HEK293 (cell line): ENCODE measurements around the gene LSMEM2.
A peak's percentile ranks its signal among the peaks of the same experiment; 100 is the strongest.

Experiments used
- CTCF ChIA-PET: fragments of 350-600 bp; formaldehyde crosslinking; extraction: SDS; loops from one replicate; lab custom pipeline; 2021; ENCODE audit warnings: antibody characterized with exemption; lab: Yijun Ruan, JAX
- POLR2A ChIA-PET: fragments of 300-600 bp; formaldehyde crosslinking; extraction: SDS; loops from one replicate; lab custom pipeline; 2020; ENCODE audit warnings: antibody characterized with exemption, inconsistent platforms; lab: Yijun Ruan, JAX
- H3K27ac ChIP-seq: fragments of 200-500 bp; sonication (Bioruptor generic); 2 replicates; pipeline ENCODE4 v1.5.1; 2014; ENCODE audit warnings: low read depth, low read length, control low read depth, inconsistent platforms; ENCODE audit errors: extremely low read depth
- H3K36me3 ChIP-seq, 2 experiments: fragments of 200-500 bp in 1 of 2; sonication (Bioruptor generic) in 1 of 2; 1 replicate in 1 of 2; 2 replicates in 1 of 2; pipeline ENCODE4 v1.5.1; 2014 to 2017; ENCODE audit warnings: inconsistent platforms in 2 of 2, low read length in 2 of 2; ENCODE audit not compliant: control insufficient read depth in 2 of 2, insufficient read depth in 1 of 2
- H3K4me1 ChIP-seq: fragments of 200-500 bp; sonication (Bioruptor generic); 2 replicates; pipeline ENCODE4 v1.5.1; 2014; ENCODE audit warnings: mild to moderate bottlenecking, low read length, inconsistent platforms; ENCODE audit not compliant: control insufficient read depth, insufficient read depth
- H3K4me3 ChIP-seq: 2 replicates; pipeline ENCODE4 v1.5.1; 2011; ENCODE audit warnings: low read depth, mild to moderate bottlenecking, control low read depth, low read length, moderate library complexity
- H3K9me3 ChIP-seq: fragments of 200-500 bp; sonication (Bioruptor generic); 2 replicates; pipeline ENCODE4 v1.5.1; 2014; ENCODE audit warnings: low read depth, low read length, inconsistent platforms; ENCODE audit not compliant: control insufficient read depth, insufficient read depth
- FEZF1 ChIP-seq: fragments of 450-650 bp; formaldehyde crosslinking; IDR thresholded peaks from 2 replicates; pipeline ENCODE4 v1.5.1; 2016; ENCODE audit warnings: missing biosample characterization, missing genetic modification characterization
- MZF1 ChIP-seq: fragments of 450-650 bp; formaldehyde crosslinking; IDR thresholded peaks from 2 replicates; pipeline ENCODE4 v1.5.1; 2017; ENCODE audit warnings: missing biosample characterization, missing genetic modification characterization, borderline replicate concordance
- TCF7L2 ChIP-seq: IDR thresholded peaks from 2 replicates; pipeline ENCODE4 v1.6.1; 2011; ENCODE audit warnings: low read depth, mild to moderate bottlenecking, inconsistent platforms, low read length, moderate library complexity, borderline replicate concordance
- ZBTB20 ChIP-seq: fragments of 450-650 bp; formaldehyde crosslinking; IDR thresholded peaks from 2 replicates; pipeline ENCODE4 v1.5.1; 2016; ENCODE audit warnings: missing biosample characterization, missing genetic modification characterization
- ZFHX2 ChIP-seq: fragments of 450-650 bp; formaldehyde crosslinking; conservative IDR thresholded peaks from 2 replicates; pipeline ENCODE4 v1.5.1; 2016; ENCODE audit warnings: missing biosample characterization, missing genetic modification characterization
- ZNF155 ChIP-seq: fragments of 450-650 bp; formaldehyde crosslinking; IDR thresholded peaks from 2 replicates; pipeline ENCODE4 v1.5.1; 2016; ENCODE audit warnings: missing biosample characterization, missing genetic modification characterization
- ZNF37A ChIP-seq: fragments of 450-650 bp; IDR thresholded peaks from 2 replicates; pipeline ENCODE4 v1.5.1; 2018; ENCODE audit warnings: missing biosample characterization, missing genetic modification characterization
- ZNF558 ChIP-seq: fragments of 450-650 bp; formaldehyde crosslinking; IDR thresholded peaks from 2 replicates; pipeline ENCODE4 v1.5.1; 2016; ENCODE audit warnings: missing biosample characterization, missing genetic modification characterization
- ZNF768 ChIP-seq: fragments of 450-650 bp; formaldehyde crosslinking; IDR thresholded peaks from 2 replicates; pipeline ENCODE4 v1.5.1; 2018; ENCODE audit warnings: missing biosample characterization, mild to moderate bottlenecking, missing genetic modification characterization
- ZNF843 ChIP-seq: fragments of 450-650 bp; formaldehyde crosslinking; IDR thresholded peaks from 2 replicates; pipeline ENCODE4 v1.5.1; 2016; ENCODE audit warnings: missing biosample characterization, missing genetic modification characterization
- TF ChIP-seq, protein P1 (sequence below): fragments of 450-650 bp; formaldehyde crosslinking; IDR thresholded peaks from 2 replicates; pipeline ENCODE4 v1.5.1; 2016; ENCODE audit warnings: missing biosample characterization, missing genetic modification characterization
- TF ChIP-seq, protein P2 (sequence below): fragments of 450-650 bp; formaldehyde crosslinking; IDR thresholded peaks from 2 replicates; pipeline ENCODE4; 2016; ENCODE audit warnings: missing biosample characterization, missing genetic modification characterization
- TF ChIP-seq, protein P3 (sequence below): fragments of 450-650 bp; formaldehyde crosslinking; IDR thresholded peaks from 2 replicates; pipeline ENCODE4 v1.5.1; 2016; ENCODE audit warnings: missing biosample characterization, missing genetic modification characterization, borderline replicate concordance

LSMEM2 gene

DNA sequence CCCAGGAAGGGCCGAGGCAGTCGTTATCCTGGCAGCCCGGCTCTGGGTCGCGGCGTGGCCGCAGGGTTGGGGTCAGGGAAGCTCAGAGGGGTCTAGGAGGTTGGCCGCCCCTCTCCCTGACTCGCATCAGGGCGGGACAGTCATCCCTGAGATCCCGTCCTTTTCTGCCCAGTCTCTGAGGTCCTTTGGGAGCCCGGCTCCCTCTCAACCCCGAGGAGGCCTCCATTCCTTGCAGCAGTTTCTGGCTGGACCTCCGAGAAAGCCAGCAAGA is 43.2 kb downstream of the LSMEM2 start:
- H3K27ac ChIP-seq: no peak overlapping the region; the same call in 1 of the 2 replicates
- no peak overlapping the region for H3K4me3 ChIP-seq
- ChIA-PET CTCF (interaction anchor here (0.5 to 1.7 kb wide), 5 partner anchors 11 to 1200 kb away, joined by 3 to 7 read pairs (median 4); partner anchors contain the start of genes HYAL3 and NAA80), POLR2A (interaction anchor here (0.7 to 3.2 kb wide), 3 partner anchors 15 to 30 kb away, joined by 3 to 17 read pairs (median 7); partner anchors contain the start of gene IFRD2)
- peaks cover 2% of the 10 kb centered on the region; the same call in 1 of the 2 replicates for H3K4me1 ChIP-seq
- H3K36me3 ChIP-seq: peaks cover 3 to 63% of the 10 kb centered on the region in 2 experiments; a peak in 2 of 3 replicates
- H3K9me3 ChIP-seq: no peaks in the 10 kb centered on the region
- TF ChIP-seq ZNF155 (tag by site-specific recombination): no peak
- TF ChIP-seq ZNF768 (tag by site-specific recombination): no peak
- no peak for TF ChIP-seq TCF7L2

DNA sequence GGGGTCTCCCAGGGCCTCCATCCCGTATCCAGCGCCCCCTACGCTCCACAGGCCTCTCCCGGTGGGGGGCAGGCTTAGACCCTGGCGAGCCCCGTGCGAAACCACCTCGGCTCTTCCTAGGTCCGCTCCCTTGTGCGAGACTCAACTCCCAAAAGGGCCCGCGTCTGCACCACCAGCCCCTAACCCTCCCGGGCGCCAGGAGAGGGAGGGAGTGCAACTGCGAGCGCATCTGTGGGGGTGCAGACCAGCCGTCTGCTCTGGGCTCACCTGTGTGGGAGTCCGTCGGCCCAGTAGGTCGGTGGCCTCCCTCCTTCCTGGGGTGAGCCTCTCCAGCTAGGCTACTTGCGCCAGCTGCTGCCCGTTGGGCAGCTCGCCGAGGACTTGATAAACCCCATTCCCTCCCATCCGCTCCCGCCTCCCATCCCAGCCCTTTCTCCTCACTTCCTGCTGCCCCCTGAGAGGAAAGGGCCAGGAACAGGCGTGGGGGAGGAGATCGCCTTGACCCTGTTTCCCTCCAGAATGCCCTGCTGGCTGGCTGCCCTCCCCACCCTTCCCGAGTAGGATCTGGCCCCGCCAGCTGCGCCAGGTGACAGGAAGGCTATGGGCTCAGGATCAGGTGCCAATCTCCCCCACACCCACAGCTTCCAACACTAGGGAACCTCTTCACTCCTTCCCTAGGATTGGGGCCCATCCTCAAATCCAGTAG is 43.7 kb downstream of the LSMEM2 start, which contains the start of gene HYAL2:
TSS of gene HYAL2 (minus strand) at position 360 of the 706 bp plus-strand sequence. CDS start 2,256 bp downstream, outside the sequence.
- POLR2A ChIA-PET: interaction anchor here (2.5 to 3.2 kb wide), 3 partner anchors 15 to 27 kb away, joined by 7 to 17 read pairs (median 12); partner anchors contain the start of genes HYAL3 and NAA80
- H3K4me1 ChIP-seq: no peaks in the 10 kb centered on the region
- no peaks in the 10 kb centered on the region for H3K9me3 ChIP-seq
- peak within 1 kb of the TSS; percentile 95 for H3K27ac ChIP-seq
- CTCF ChIA-PET: interaction anchor here (0.5 to 3.0 kb wide), 8 partner anchors 11 to 1200 kb away, joined by 3 to 21 read pairs (median 4); partner anchors contain the start of genes HYAL3 and NAA80
- H3K36me3 ChIP-seq: peaks cover 3 to 59% of the 10 kb centered on the region in 2 experiments; a peak in 2 of 3 replicates
- no peak for TF ChIP-seq ZNF843
- TF ChIP-seq MZF1: no peak
- TF ChIP-seq, protein P1, sequence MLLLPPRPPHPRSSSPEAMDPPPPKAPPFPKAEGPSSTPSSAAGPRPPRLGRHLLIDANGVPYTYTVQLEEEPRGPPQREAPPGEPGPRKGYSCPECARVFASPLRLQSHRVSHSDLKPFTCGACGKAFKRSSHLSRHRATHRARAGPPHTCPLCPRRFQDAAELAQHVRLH: no peak
- TF ChIP-seq FEZF1 (tag by site-specific recombination): no peak
- TF ChIP-seq ZFHX2 (tag by site-specific recombination): peak; percentile 15; the same call in 1 of the 2 replicates
- TF ChIP-seq ZNF558 (tag by site-specific recombination): no peak
- TF ChIP-seq, protein P2, sequence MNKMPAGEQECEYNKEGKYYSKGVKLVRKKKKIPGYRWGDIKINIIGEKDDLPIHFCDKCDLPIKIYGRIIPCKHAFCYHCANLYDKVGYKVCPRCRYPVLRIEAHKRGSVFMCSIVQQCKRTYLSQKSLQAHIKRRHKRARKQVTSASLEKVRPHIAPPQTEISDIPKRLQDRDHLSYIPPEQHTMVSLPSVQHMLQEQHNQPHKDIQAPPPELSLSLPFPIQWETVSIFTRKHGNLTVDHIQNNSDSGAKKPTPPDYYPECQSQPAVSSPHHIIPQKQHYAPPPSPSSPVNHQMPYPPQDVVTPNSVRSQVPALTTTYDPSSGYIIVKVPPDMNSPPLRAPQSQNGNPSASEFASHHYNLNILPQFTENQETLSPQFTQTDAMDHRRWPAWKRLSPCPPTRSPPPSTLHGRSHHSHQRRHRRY (tag by site-specific recombination): no peak
- TF ChIP-seq, protein P3, sequence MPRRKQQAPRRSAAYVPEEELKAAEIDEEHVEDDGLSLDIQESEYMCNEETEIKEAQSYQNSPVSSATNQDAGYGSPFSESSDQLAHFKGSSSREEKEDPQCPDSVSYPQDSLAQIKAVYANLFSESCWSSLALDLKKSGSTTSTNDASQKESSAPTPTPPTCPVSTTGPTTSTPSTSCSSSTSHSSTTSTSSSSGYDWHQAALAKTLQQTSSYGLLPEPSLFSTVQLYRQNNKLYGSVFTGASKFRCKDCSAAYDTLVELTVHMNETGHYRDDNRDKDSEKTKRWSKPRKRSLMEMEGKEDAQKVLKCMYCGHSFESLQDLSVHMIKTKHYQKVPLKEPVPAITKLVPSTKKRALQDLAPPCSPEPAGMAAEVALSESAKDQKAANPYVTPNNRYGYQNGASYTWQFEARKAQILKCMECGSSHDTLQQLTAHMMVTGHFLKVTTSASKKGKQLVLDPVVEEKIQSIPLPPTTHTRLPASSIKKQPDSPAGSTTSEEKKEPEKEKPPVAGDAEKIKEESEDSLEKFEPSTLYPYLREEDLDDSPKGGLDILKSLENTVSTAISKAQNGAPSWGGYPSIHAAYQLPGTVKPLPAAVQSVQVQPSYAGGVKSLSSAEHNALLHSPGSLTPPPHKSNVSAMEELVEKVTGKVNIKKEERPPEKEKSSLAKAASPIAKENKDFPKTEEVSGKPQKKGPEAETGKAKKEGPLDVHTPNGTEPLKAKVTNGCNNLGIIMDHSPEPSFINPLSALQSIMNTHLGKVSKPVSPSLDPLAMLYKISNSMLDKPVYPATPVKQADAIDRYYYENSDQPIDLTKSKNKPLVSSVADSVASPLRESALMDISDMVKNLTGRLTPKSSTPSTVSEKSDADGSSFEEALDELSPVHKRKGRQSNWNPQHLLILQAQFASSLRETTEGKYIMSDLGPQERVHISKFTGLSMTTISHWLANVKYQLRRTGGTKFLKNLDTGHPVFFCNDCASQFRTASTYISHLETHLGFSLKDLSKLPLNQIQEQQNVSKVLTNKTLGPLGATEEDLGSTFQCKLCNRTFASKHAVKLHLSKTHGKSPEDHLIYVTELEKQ: no peak
- peak within 1 kb of the TSS; percentile 62 for H3K4me3 ChIP-seq

DNA sequence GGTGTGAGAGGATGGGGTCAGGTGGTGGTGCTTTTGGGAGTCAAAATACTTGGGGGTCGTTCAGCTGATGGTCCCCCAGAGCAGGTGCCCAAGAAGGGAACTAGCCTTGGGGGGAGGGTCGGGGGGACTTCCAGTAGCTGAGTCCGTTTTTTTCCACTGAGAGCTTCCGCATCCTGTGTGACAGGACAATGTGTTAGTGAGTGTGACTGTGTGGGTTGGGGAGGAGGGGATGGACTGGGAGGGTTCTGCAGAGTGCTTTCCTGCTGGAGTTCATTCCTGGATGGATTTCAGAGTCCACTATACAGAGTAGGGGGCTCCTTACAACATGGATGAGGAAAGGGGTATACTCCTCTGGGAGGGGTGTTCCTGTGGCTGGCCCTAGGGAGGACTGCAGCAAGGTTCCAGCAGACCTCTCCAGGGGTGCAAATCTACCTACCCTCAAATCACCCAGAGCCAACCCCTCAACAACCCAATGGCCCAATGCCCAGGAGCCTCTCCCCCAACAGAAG is 44.3 kb downstream of the LSMEM2 start:
- ChIA-PET CTCF (interaction anchor here (0.6 to 3.0 kb wide), 6 partner anchors 11 to 1107 kb away, joined by 3 to 21 read pairs (median 4); partner anchors contain the start of genes HYAL3 and NAA80), POLR2A (interaction anchor here (2.5 to 3.2 kb wide), 3 partner anchors 14 to 27 kb away, joined by 7 to 17 read pairs (median 12); partner anchors contain the start of genes HYAL3 and NAA80)
- H3K27ac ChIP-seq: no peak overlapping the region

More for the DNA sequence above, 44.3 kb downstream of the LSMEM2 start:
- no peaks in the 10 kb centered on the region for H3K4me1 ChIP-seq
- peaks cover 3 to 55% of the 10 kb centered on the region in 2 experiments; a peak in 2 of 3 replicates for H3K36me3 ChIP-seq
- peak; percentile 88 for TF ChIP-seq ZBTB20 (tag by site-specific recombination)
- TF ChIP-seq ZNF37A: no peak
- H3K9me3 ChIP-seq: no peaks in the 10 kb centered on the region
- no peak overlapping the region for H3K4me3 ChIP-seq
